Keratinocyte (primary cell): ENCODE results near the gene DHX35.

Experiments used
- CTCF ChIP-seq, 3 experiments: IDR thresholded peaks in 1 of 3; conservative IDR thresholded peaks in 1 of 3; optimal IDR thresholded peaks in 1 of 3; 2 replicates in 2 of 3; 3 replicates in 1 of 3; pipeline versions ENCODE3 to v1.5.1; 2011; ENCODE audit warnings: low read length in 3 of 3, mild to moderate bottlenecking in 3 of 3, moderate library complexity in 2 of 3, control low read depth in 1 of 3, inconsistent platforms in 1 of 3; ENCODE audit not compliant: insufficient read depth in 2 of 3; ENCODE audit errors: extremely low read depth in 1 of 3
- EZH2 ChIP-seq: IDR thresholded peaks from one replicate; pipeline ENCODE4 v1.6.1; 2012; ENCODE audit warnings: inconsistent platforms, mild to moderate bottlenecking, low read length, moderate library complexity

- TF ChIP-seq CTCF (optimal IDR thresholded peaks at IDR 0.05 in 1 of 3, IDR thresholded peaks at IDR 0.05 in 1 of 3, conservative IDR thresholded peaks at IDR 0.05 in 1 of 3; ENCODE audit: extremely low read depth in 1 of 3, insufficient read depth in 2 of 3, low read length in 3 of 3) (no peak), EZH2 (no peak)
These were observed 121.6 kb downstream of the DHX35 start for GRCh38 chr20:39083761-39084160.
